GM19372 (cell line): ENCODE measurements around the gene AMMECR1.
"Not testable (repeated sequence)": the region's sequence is repeated elsewhere in the genome, so short reads cannot be mapped to it uniquely, and the experiment has no call there.

Experiments
- ATAC-seq: cut with Tn5 transposase; IDR thresholded peaks from one replicate; pipeline ENCODE4 v1.9.1; 2021; ENCODE audit warnings: mild to moderate bottlenecking, low read depth, moderate library complexity; ENCODE audit not compliant: unreplicated experiment

AMMECR1 gene

GRCh38 chrX:110317820-110318663, at the start of gene AMMECR1:
Gene AMMECR1 (minus strand): TSS chrX:110318085. CDS start chrX:110318071, 14 bp downstream.
- peak; percentile 68 for ATAC-seq

DNA sequence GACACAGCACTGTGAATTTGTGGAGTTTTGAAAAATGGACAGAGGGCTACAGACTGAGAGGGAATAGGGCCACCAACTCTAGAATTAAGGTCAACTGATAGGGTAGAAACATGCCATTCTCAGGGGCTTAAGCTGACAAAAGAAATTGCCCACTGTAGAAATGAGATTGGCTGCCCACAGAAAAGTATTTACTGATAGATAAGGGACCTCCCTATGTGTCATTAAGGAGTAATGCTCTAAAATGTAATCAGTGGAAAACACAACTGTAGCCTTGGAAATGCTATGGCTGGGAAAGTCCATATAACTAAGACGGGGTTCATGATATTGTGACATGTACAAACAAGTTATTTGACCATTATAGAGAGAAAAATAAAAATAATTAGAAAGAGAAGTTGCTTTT, 45.4 kb upstream of the AMMECR1 start:
- ATAC-seq: no peak

- ATAC-seq: no peak
Measured at GRCh38 chrX:110359273-110359672, 41.4 kb upstream of the AMMECR1 start.

DNA sequence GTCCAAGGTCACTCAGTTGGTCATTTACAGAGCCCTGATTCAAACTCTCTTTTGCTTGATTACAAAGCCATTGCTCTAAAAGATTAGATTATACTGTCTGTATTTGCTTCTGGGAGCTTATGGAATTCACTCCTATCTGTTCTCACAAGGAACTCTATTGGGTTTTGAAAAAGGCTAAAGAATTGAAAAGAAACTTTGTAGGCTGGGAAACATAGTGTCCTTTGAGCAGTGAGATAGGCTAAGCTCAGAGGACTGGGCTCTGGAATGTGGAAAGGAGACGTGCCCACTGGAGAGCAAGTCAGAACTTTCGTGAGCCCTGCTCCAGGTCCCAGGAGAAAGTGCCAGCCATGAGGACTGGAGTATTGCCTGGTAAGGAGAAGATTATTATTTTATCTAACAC, 40.7 kb upstream of the AMMECR1 start, which contains the start of gene RTL9:
TSS of gene RTL9 (plus strand) at position 301 of the 400 bp plus-strand sequence. CDS start 91,770 bp downstream, outside the sequence.
- no peak for ATAC-seq

GRCh38 chrX:110346681-110347080, 28.8 kb upstream of the AMMECR1 start:
- ATAC-seq: no peak

- ATAC-seq: no peak
Measured at GRCh38 chrX:110341189-110342035, 23.5 kb upstream of the AMMECR1 start.

- ATAC-seq: no peak
Measured at GRCh38 chrX:110338935-110339334, 21.1 kb upstream of the AMMECR1 start.

DNA sequence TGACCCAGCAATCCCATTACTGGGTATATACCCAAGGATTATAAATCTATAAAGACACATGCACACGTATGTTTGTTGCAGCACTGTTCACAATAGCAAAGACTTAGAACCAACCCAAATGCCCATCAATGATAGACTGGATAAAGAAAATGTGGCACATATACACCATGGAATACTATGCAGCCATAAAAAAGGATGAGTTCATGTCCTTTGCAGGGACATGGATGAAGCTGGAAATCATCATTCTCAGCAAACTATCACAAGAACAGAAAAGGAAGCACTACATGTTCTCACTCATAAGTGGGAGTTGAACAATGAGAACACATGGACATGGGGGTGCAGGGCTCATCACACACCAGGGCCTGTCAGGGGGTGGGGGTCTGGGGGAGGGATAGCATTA, 15.6 kb upstream of the AMMECR1 start:
- ATAC-seq: not testable (repeated sequence)

DNA sequence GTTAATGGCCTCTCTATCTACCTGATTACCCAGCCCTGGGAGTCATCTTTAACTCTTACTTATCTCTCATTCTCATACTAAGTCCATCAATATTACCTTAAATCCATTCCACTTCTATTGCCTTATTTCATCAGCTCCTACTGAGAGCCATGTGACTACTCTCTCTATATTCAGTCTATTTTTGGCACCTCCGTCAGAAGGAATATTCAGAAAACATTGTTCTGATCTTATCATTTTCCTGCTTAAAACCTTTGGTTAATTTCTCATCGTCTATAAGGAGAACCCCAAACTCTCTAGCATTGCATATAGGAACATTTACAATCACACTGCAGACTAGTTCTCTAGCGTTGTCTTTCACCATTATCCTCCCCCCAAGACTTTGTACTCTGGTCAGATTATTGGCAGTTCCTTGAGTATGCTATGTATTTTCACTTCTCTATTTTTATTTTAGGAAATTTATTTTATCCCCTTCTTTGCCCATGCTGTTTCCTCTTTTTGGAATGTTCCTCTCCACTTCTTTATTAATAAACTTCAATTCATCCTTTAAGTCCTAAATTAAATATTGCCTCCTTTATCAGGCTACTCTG, 13.7 kb upstream of the AMMECR1 start:
- ATAC-seq: no peak

GRCh38 chrX:110328613-110329012, 10.7 kb upstream of the AMMECR1 start:
- ATAC-seq: not testable (repeated sequence)

GRCh38 chrX:110327336-110327735, 9.5 kb upstream of the AMMECR1 start:
- ATAC-seq: no peak

GRCh38 chrX:110326712-110327111, 8.8 kb upstream of the AMMECR1 start:
- no peak for ATAC-seq

DNA sequence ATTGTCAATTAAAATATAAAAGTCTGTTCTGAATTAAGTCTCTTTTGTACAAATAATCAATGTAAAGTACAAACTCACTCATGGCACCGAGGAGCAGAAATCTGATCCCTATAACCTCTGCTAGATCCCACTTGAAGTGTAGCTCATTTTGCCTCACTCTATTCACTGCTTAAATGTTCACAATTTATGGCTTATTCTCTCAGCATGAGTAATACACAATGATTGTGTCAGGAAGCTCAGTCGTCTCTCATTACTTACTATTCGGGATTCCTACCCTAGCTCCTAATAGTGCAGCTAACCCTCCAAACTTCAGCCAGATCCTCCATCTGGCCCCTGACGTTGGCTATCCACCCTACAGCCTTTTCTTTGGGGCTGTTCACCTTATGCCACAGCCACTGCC, 4.7 kb upstream of the AMMECR1 start:
- no peak for ATAC-seq

DNA sequence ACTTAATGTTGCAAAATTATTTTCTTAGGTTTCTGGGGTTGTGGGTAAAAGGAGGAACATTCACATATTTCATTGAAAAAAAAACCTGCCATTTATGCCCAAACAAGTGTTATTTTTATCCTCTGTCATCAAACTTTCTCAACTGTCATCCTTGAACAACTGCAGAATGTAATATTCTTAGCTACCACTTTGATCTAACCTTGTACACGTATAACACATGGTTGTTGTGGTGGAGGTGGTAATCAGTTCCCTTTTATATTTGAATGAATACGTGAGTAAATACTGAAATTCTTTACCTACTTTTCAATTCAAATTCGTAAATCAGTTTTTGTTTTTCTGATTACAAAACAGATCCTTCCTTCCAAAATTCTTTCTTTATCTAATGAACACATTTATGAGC, 3.8 kb upstream of the AMMECR1 start:
- ATAC-seq: no peak

- ATAC-seq: no peak
Measured at GRCh38 chrX:110321081-110321480, 3.2 kb upstream of the AMMECR1 start.

- ATAC-seq: no peak
Measured at GRCh38 chrX:110320381-110320987, 2.6 kb upstream of the AMMECR1 start.

- no peak for ATAC-seq
Measured at GRCh38 chrX:110318664-110318968, 731 bp upstream of the AMMECR1 start.

DNA sequence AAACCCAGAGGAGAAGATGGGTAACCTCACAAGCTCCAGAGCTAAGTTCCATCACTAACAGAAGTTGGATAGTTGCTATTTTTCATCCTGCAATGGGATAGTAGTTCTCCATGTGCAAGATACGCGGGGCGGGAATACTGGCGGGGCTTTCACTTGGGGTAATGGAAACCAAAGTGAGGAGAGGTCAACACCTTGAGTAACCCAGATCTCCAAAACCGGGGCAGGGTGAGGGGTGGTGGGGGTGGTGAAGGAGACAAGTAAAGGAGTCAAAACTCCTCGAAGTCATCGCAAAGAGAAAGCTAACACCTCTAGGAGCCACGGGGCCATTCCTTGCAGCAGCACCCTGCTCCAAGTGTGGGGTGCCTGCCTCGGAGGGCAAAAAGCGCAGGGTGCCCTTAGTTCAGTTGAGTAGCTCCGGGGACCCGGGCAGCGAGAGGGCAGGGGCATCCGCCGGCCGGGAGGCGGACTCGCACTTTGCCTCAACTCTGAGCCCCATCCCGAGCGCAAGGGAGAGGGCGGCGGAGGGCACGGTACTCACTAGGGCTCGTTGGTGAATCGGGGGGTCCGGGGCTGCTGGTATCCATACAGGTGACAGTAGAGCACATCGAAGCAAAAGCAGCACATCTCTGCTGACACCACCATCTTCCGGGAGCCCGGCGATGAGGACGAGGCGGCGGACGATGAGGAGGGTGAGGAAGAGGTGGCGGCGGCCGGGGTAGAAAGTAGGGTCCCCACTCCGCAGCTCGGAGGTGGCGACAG, 645 bp downstream of the AMMECR1 start:
- ATAC-seq: peak; percentile 12

- no peak for ATAC-seq
Measured at GRCh38 chrX:110316351-110317060, 1.4 kb downstream of the AMMECR1 start.
